Subcutaneous abdominal adipose tissue (tissue), 5 donors: ENCODE measurements around the gene PRTN3.

Source experiments
- H3K27ac ChIP-seq: one replicate; pipeline ENCODE4 v1.7.0; 2013; ENCODE audit warnings: low read depth, mild to moderate bottlenecking, inconsistent platforms, low read length, moderate library complexity
- H3K27me3 ChIP-seq, 5 donors: one replicate each; pipeline ENCODE4 v1.7.0; 2013; ENCODE audit warnings: low read length in 5 of 5, inconsistent platforms in 1 of 5; ENCODE audit not compliant: control insufficient read depth in 5 of 5, insufficient read depth in 4 of 5
- H3K36me3 ChIP-seq, 5 donors: one replicate each; pipeline ENCODE4 v1.7.0; 2013; ENCODE audit warnings: low read length in 5 of 5; ENCODE audit not compliant: control insufficient read depth in 5 of 5, insufficient read depth in 5 of 5
- H3K4me1 ChIP-seq, 5 donors: one replicate each; pipeline ENCODE4 v1.7.0; 2013; ENCODE audit warnings: low read length in 5 of 5, mild to moderate bottlenecking in 3 of 5, moderate library complexity in 1 of 5; ENCODE audit not compliant: control insufficient read depth in 5 of 5, insufficient read depth in 5 of 5
- H3K4me3 ChIP-seq, 5 donors: one replicate each; pipeline ENCODE4 v1.7.0; 2013; ENCODE audit warnings: low read length in 5 of 5, low read depth in 1 of 5
- H3K9ac ChIP-seq, 5 donors: one replicate each; pipeline ENCODE4 v1.7.0; 2013; ENCODE audit warnings: low read length in 5 of 5, mild to moderate bottlenecking in 4 of 5, moderate library complexity in 3 of 5
- H3K9me3 ChIP-seq, 5 donors: one replicate each; pipeline ENCODE4 v1.7.0; 2013; ENCODE audit warnings: low read length in 5 of 5; ENCODE audit not compliant: control insufficient read depth in 5 of 5
- donor health status: healthy.
- donor health status: healthy.
- donor health status: healthy.
- donor health status: healthy.
- donor health status: healthy.

PRTN3 gene

GRCh38 chr19:797528-798414 is 43.0 kb upstream of the PRTN3 start:
- peak overlapping the region; percentile 75 to 90 (median 88) for H3K4me3 ChIP-seq
- H3K4me1 ChIP-seq: peaks cover 20 to 65% (median 64%) of the 10 kb centered on the region in 5 donors
- peak overlapping the region in 4 of 5 donors; percentile 85 to 89 (median 88) for H3K9ac ChIP-seq
- peaks cover 0 to 19% (median 8%) of the 10 kb centered on the region in 5 donors for H3K36me3 ChIP-seq
- H3K9me3 ChIP-seq: no peaks in the 10 kb centered on the region
- peak overlapping the region; percentile 69 for H3K27ac ChIP-seq
- H3K27me3 ChIP-seq: no peaks in the 10 kb centered on the region

- Histone ChIP-seq H3K36me3 (peaks cover 0 to 27% (median 12%) of the 10 kb centered on the region in 5 donors), H3K4me3 (peak overlapping the region; percentile 75 to 90 (median 88)), H3K4me1 (peaks cover 20 to 72% (median 69%) of the 10 kb centered on the region in 5 donors), H3K27me3 (no peaks in the 10 kb centered on the region), H3K9me3 (no peaks in the 10 kb centered on the region), H3K9ac (peak overlapping the region in 4 of 5 donors; percentile 85 to 89 (median 88)), H3K27ac (peak overlapping the region; percentile 69)
Observed at GRCh38 chr19:798415-799075, 42.3 kb upstream of the PRTN3 start.

GRCh38 chr19:799076-799881 is 41.5 kb upstream of the PRTN3 start:
- peak overlapping the region; percentile 69 for H3K27ac ChIP-seq
- peaks cover 0 to 35% (median 20%) of the 10 kb centered on the region in 5 donors for H3K36me3 ChIP-seq
- peaks cover 20 to 79% (median 74%) of the 10 kb centered on the region in 5 donors for H3K4me1 ChIP-seq
- no peaks in the 10 kb centered on the region for H3K27me3 ChIP-seq
- H3K9me3 ChIP-seq: no peaks in the 10 kb centered on the region
- H3K9ac ChIP-seq: peak overlapping the region in 4 of 5 donors; percentile 85 to 89 (median 88)
- peak overlapping the region; percentile 42 to 90 (median 88) for H3K4me3 ChIP-seq

GRCh38 chr19:800360-801029 is 40.3 kb upstream of the PRTN3 start:
- no peak overlapping the region for H3K27ac ChIP-seq
- H3K4me3 ChIP-seq: peak overlapping the region in 4 of 5 donors; percentile 13 to 57 (median 38)
- H3K9ac ChIP-seq: peak overlapping the region in 2 of 5 donors; percentile 43 to 44
- H3K36me3 ChIP-seq: peaks cover 0 to 47% (median 32%) of the 10 kb centered on the region in 5 donors
- no peaks in the 10 kb centered on the region for H3K9me3 ChIP-seq
- H3K4me1 ChIP-seq: peaks cover 20 to 77% (median 68%) of the 10 kb centered on the region in 5 donors
- no peaks in the 10 kb centered on the region for H3K27me3 ChIP-seq

- H3K9ac ChIP-seq: peak overlapping the region in 1 of 5 donors; percentile 45
- H3K27ac ChIP-seq: peak overlapping the region; percentile 54
- H3K4me3 ChIP-seq: peak overlapping the region; percentile 29 to 57 (median 32)
- peaks cover 18 to 69% (median 61%) of the 10 kb centered on the region in 5 donors for H3K4me1 ChIP-seq
- no peaks in the 10 kb centered on the region for H3K9me3 ChIP-seq
- H3K36me3 ChIP-seq: peaks cover 0 to 54% (median 39%) of the 10 kb centered on the region in 5 donors
- H3K27me3 ChIP-seq: no peaks in the 10 kb centered on the region
Observed at GRCh38 chr19:801030-801860, 39.6 kb upstream of the PRTN3 start.

GRCh38 chr19:801861-802497 is 38.8 kb upstream of the PRTN3 start:
- Histone ChIP-seq H3K4me3 (peak overlapping the region; percentile 27 to 57 (median 32)), H3K27ac (peak overlapping the region; percentile 54), H3K27me3 (no peaks in the 10 kb centered on the region), H3K36me3 (peaks cover 0 to 62% (median 47%) of the 10 kb centered on the region in 5 donors), H3K9ac (no peak overlapping the region), H3K4me1 (peaks cover 18 to 64% (median 56%) of the 10 kb centered on the region in 5 donors), H3K9me3 (no peaks in the 10 kb centered on the region)

- Histone ChIP-seq H3K36me3 (peaks cover 0 to 68% (median 53%) of the 10 kb centered on the region in 5 donors), H3K9me3 (no peaks in the 10 kb centered on the region), H3K27ac (peak overlapping the region; percentile 54), H3K4me1 (peaks cover 18 to 64% (median 56%) of the 10 kb centered on the region in 5 donors), H3K4me3 (peak overlapping the region in 2 of 5 donors; percentile 32 to 57), H3K9ac (no peak overlapping the region), H3K27me3 (no peaks in the 10 kb centered on the region)
Observed at GRCh38 chr19:802498-803098, 38.2 kb upstream of the PRTN3 start.

- Histone ChIP-seq H3K27ac (peak overlapping the region; percentile 54), H3K36me3 (peaks cover 0 to 73% (median 58%) of the 10 kb centered on the region in 5 donors), H3K27me3 (no peaks in the 10 kb centered on the region), H3K9ac (no peak overlapping the region), H3K9me3 (no peaks in the 10 kb centered on the region), H3K4me3 (peak overlapping the region in 2 of 5 donors; percentile 32 to 57), H3K4me1 (peaks cover 18 to 64% (median 56%) of the 10 kb centered on the region in 5 donors)
Observed at GRCh38 chr19:803099-803561, 37.7 kb upstream of the PRTN3 start.
